ENCODE results near the gene SEMA4D.
"Not testable (repeated sequence)": the region's sequence is repeated elsewhere in the genome, so short reads cannot be mapped to it uniquely, and the experiment has no call there.

SEMA4D gene

DNA sequence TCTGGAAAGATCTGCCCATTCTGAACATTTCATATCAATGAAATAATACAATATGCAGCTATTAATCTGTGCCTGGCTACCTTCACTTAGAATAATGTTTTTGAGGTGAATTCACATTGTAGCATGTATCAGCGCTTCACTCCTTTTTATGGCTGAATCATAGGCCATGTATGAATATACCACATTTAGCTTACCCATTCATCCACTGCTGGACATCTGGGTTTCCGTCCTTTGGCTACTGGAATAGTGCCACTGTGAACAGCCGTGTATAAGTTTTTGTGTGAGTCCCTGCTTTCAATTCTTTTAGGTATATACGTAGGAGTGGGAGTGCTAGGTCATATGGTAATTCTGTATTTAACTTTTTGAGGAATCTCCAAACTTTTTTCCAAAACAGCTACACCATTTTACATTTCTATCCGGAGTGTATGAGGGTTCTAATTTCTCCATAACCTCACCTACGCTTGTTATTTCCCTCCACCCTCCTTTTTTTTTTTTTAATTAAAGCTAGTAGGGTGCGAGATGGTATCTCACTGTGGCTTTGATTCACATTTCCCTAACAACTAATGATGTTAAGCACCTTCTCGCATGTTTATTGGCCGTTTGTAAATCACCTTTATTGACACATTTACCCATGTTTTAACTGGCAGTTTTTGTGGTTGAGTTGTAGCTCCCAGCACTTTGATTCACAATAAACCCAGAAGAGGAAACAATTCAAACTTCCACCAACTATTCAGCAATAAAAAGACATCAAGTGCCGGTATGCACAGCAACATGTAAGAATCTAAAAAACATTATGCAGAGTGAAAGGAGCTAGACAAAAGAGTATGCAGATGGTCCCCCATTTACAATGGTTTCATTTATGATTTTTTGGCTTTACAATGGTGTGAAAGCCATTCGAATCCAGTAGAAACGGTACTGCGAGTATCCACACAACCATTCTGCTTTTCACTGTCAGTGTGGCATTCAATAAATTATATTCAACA is 8.1 kb downstream of the SEMA4D start:
- H3K27me3 Mint-ChIP-seq: no peaks in the 10 kb centered on the region
- no peak for DNase-seq (ENCODE audit: low spot score in 2 of 2)
- H3K27ac Mint-ChIP-seq: peak overlapping the region; percentile 87
- H3K4me3 Mint-ChIP-seq: peak overlapping the region; percentile 43
- peaks cover 23% of the 10 kb centered on the region for H3K36me3 Mint-ChIP-seq
- H3K9me3 Mint-ChIP-seq: no peaks in the 10 kb centered on the region
- ATAC-seq (ENCODE audit: low read depth): peak; percentile 65
- H3K4me1 Mint-ChIP-seq: peaks cover 75% of the 10 kb centered on the region

- DNase-seq (ENCODE audit: low spot score in 2 of 2) (no peak), ATAC-seq (ENCODE audit: low read depth) (no peak)
- Mint-ChIP-seq H3K36me3 (peaks cover 27% of the 10 kb centered on the region), H3K4me1 (peaks cover 74% of the 10 kb centered on the region), H3K9me3 (no peaks in the 10 kb centered on the region), H3K27ac (peak overlapping the region; percentile 87), H3K4me3 (no peak overlapping the region), H3K27me3 (no peaks in the 10 kb centered on the region)
Measured at GRCh38 chr9:89488936-89489335, 9.0 kb downstream of the SEMA4D start.

GRCh38 chr9:89488131-89488530 is 9.8 kb downstream of the SEMA4D start:
- Mint-ChIP-seq H3K9me3 (no peaks in the 10 kb centered on the region), H3K27me3 (no peaks in the 10 kb centered on the region), H3K36me3 (peaks cover 27% of the 10 kb centered on the region), H3K27ac (peak overlapping the region; percentile 98), H3K4me3 (no peak overlapping the region), H3K4me1 (peaks cover 75% of the 10 kb centered on the region)
- no peak for ATAC-seq (ENCODE audit: low read depth)
- no peak for DNase-seq (ENCODE audit: low spot score in 2 of 2)

- H3K27ac Mint-ChIP-seq: peak overlapping the region; percentile 98
- DNase-seq (ENCODE audit: low spot score in 2 of 2) (no peak), ATAC-seq (ENCODE audit: low read depth) (no peak)
- H3K9me3 Mint-ChIP-seq: no peaks in the 10 kb centered on the region
- peaks cover 20% of the 10 kb centered on the region for H3K36me3 Mint-ChIP-seq
- H3K27me3 Mint-ChIP-seq: no peaks in the 10 kb centered on the region
- no peak overlapping the region for H3K4me3 Mint-ChIP-seq
- peaks cover 77% of the 10 kb centered on the region for H3K4me1 Mint-ChIP-seq
Measured at GRCh38 chr9:89486681-89487080, 11.2 kb downstream of the SEMA4D start.

DNA sequence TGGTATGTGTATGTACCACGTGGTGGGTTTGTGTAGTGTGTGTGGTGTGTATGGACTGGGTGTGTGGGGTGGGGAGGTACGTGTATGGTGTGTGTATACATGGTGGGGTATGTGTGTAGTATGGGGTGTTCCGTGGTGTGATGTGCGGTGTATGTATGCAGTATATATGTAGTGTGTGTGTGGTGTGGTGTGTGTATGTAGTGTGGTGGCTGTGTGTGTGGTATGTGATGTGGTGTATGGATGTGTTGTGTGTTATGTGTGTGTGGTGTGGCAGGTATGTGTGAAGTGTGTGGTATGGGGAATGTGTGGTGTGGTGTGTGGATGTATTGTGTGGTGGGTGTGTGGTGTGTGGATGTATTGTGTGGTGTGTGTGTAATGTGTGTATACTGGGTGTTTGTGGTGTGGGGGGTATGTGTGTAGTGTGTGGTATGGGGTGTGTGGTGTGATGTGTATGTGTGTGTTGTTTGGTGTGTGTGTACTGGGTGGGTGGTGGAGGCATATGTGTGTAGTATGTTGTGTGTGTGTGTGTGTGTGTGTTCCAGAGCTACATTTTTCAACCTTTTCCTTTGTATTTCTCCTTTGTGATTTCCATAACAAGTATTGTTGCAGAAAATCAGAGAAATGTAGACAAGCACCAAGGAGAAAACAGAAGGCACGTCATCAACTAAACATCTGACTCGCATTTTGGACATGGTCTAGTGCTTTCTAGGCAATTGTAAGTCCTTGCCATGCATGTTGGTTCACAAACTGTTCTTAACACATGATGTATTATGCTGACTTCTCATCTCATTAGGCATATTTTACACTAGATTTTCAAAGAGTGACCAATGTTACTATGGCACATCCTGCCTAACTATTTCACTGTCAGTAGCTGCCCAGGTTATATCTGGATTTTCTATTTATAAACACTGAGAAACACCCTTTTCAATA is 13.2 kb downstream of the SEMA4D start:
- DNase-seq (ENCODE audit: low spot score in 2 of 2): peak in 1 of 2 donors; percentile 56
- Mint-ChIP-seq H3K27me3 (no peaks in the 10 kb centered on the region), H3K27ac (peak overlapping the region; percentile 98), H3K4me3 (peak overlapping the region; percentile 88), H3K9me3 (no peaks in the 10 kb centered on the region), H3K4me1 (peaks cover 67% of the 10 kb centered on the region), H3K36me3 (peaks cover 22% of the 10 kb centered on the region)
- ATAC-seq (ENCODE audit: low read depth): peak; percentile 82

DNA sequence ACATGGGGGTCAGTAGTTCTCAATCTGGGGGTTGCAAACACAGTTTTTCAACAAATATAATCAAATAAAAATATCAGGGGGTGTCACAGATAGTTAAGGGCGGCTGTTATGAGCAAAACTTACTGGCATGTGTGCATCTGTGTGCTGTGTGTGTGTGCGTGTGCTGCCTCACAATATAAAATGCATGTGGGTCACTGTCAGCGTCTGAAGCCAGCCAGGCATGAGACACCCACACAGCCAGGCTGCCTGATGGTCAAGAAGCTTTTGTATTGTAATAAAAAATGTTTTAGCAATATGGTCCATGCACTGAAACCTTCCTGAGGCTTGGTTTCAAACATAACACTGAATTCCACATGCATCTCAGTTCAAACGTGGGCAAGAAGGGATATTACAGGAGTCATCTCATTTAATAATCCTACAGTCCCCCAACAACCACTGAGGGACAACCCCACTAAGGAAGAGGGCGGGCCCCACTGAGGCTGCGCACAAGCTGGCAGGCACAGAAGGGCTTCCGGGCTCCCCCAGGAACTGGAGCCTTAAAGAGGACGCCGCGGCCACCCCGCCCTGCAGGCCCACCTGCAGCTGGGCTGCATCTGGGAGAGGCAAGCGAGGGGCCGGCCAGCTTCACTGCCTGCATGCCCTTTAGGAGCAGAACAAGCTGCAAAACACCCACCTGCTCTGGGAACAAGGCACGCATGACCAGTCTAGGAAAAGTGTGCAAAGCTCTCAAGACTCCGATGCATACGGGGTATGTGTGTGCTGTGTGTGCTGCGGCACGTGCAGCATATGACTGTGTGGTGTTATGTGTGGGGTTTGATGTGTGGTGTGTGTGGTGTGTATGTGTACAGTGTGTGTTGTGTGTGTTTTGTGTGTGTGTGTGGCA is 14.1 kb downstream of the SEMA4D start:
- Mint-ChIP-seq H3K9me3 (no peaks in the 10 kb centered on the region), H3K27ac (peak overlapping the region; percentile 98), H3K27me3 (no peaks in the 10 kb centered on the region), H3K4me3 (peak overlapping the region; percentile 88), H3K4me1 (peaks cover 63% of the 10 kb centered on the region), H3K36me3 (peaks cover 27% of the 10 kb centered on the region)
- peak; percentile 73 for ATAC-seq (ENCODE audit: low read depth)
- peak; percentile 44 to 63 for DNase-seq (ENCODE audit: low spot score in 2 of 2)

- peak overlapping the region; percentile 98 for H3K27ac Mint-ChIP-seq
- no peaks in the 10 kb centered on the region for H3K27me3 Mint-ChIP-seq
- peaks cover 66% of the 10 kb centered on the region for H3K4me1 Mint-ChIP-seq
- H3K4me3 Mint-ChIP-seq: peak overlapping the region; percentile 88
- H3K9me3 Mint-ChIP-seq: no peaks in the 10 kb centered on the region
- DNase-seq (ENCODE audit: low spot score in 2 of 2): no peak
- H3K36me3 Mint-ChIP-seq: peaks cover 30% of the 10 kb centered on the region
- ATAC-seq (ENCODE audit: low read depth): no peak
Measured at GRCh38 chr9:89482901-89483361, 15.0 kb downstream of the SEMA4D start.

GRCh38 chr9:89482056-89482851 is 15.7 kb downstream of the SEMA4D start:
- Mint-ChIP-seq H3K4me1 (peaks cover 67% of the 10 kb centered on the region), H3K4me3 (no peak overlapping the region), H3K9me3 (no peaks in the 10 kb centered on the region), H3K36me3 (peaks cover 31% of the 10 kb centered on the region), H3K27ac (peak overlapping the region; percentile 98), H3K27me3 (no peaks in the 10 kb centered on the region)
- DNase-seq (ENCODE audit: low spot score in 2 of 2): no peak
- ATAC-seq (ENCODE audit: low read depth): no peak

DNA sequence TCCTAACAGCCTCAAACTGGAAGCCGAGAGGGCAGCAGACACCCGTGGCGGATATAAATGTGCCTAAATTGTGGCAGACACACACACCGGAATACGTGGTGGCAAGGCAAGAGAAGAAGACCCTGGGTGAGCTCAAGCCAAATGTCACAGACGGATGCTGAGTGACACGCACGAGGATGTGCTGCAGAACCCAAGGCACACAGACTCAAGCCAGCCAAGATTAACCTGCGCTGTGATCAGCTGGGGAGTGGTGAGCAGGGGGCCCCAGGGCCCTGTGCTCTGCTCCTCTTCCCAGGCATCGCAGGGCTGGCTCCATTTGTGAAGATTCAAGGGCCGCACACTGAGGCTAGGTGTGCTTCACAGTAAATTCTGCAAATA is 16.4 kb downstream of the SEMA4D start:
- Mint-ChIP-seq H3K36me3 (peaks cover 32% of the 10 kb centered on the region), H3K27ac (peak overlapping the region; percentile 69), H3K27me3 (no peaks in the 10 kb centered on the region), H3K4me3 (no peak overlapping the region), H3K9me3 (no peaks in the 10 kb centered on the region), H3K4me1 (peaks cover 68% of the 10 kb centered on the region)
- no peak for DNase-seq (ENCODE audit: low spot score in 2 of 2)
- ATAC-seq (ENCODE audit: low read depth): no peak

DNA sequence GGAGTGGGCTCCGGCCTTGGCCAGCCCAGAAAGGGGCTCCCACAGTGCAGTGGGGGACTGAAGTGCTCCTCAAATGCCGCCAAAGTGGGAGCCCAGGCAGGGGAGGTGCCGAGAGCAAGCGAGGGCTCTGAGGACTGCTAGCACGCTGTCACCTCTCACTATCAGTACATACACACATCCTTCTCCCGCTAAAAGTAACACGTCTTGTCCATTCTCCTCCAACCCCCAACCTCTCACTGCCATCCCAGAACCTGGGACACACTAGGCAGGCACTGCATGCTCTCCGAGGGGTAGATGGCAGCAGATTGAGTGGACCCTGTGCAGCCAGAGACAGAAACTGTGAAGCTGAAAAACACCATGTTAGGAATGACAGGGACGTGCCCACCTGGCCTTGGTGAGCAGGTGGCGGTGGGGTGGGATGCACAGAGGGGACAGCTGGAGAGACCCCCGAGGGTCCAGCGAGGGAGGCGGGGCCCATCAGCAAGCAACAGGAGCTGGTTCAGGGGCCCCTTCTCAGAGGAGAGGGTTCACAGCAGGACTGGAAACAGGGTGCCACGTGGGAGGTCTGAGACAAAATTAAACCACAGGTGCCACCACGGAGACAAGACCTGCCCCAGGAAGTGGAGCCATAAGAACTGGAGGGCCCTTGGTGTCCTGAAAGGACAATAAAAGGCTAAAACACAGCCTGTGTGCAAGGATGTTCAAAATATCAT is 16.9 kb downstream of the SEMA4D start:
- H3K4me3 Mint-ChIP-seq: no peak overlapping the region
- no peaks in the 10 kb centered on the region for H3K9me3 Mint-ChIP-seq
- ATAC-seq (ENCODE audit: low read depth): no peak
- H3K4me1 Mint-ChIP-seq: peaks cover 63% of the 10 kb centered on the region
- DNase-seq (ENCODE audit: low spot score in 2 of 2): no peak
- H3K27ac Mint-ChIP-seq: no peak overlapping the region
- H3K27me3 Mint-ChIP-seq: no peaks in the 10 kb centered on the region
- peaks cover 29% of the 10 kb centered on the region for H3K36me3 Mint-ChIP-seq

DNA sequence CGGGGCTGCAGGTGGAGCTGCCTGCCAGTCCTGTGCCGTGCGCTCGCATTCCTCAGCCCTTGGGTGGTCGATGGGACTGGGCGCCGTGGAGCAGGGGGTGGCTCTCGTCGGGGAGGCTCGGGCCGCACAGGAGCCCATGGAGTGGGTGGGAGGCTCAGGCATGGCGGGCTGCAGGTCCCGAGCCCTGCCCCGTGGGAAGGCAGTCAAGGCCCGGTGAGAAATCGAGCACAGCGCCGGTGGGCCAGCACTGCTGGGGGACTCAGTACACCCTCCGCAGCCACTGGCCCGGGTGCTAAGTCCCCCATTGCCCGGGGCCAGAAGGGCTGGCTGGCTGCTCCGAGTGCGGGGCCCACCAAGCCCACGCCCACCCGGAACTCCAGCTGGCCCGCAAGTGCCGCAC is 17.5 kb downstream of the SEMA4D start:
- peaks cover 63% of the 10 kb centered on the region for H3K4me1 Mint-ChIP-seq
- peaks cover 26% of the 10 kb centered on the region for H3K36me3 Mint-ChIP-seq
- not testable (repeated sequence) for H3K27me3 Mint-ChIP-seq; ATAC-seq (ENCODE audit: low read depth); H3K9me3 Mint-ChIP-seq; H3K4me3 Mint-ChIP-seq; H3K27ac Mint-ChIP-seq; DNase-seq (ENCODE audit: low spot score in 2 of 2)

- not testable (repeated sequence) for DNase-seq (ENCODE audit: low spot score in 2 of 2); H3K9me3 Mint-ChIP-seq; H3K27ac Mint-ChIP-seq; H3K4me3 Mint-ChIP-seq; ATAC-seq (ENCODE audit: low read depth); H3K27me3 Mint-ChIP-seq
- Mint-ChIP-seq H3K4me1 (peaks cover 57% of the 10 kb centered on the region), H3K36me3 (peaks cover 25% of the 10 kb centered on the region)
Measured at GRCh38 chr9:89479669-89480011, 18.3 kb downstream of the SEMA4D start.
